HepG2 (cell line): ENCODE data around the gene ULBP1. TPM values are rescaled to one million over a fixed set of nuclear protein-coding genes. Genes with fewer than 3 reads are reported as not detected.

ENCODE experiments used
- ATAC-seq: fragments of 200-7000 bp; cut with Tn5 transposase; 3 replicates; pipeline ENCODE4 v1.9.1; 2020; ENCODE audit warnings: mild to moderate bottlenecking, moderate library complexity
- BruUV-seq: library from RNA; stranded (reverse); fragments of 400-500 nt; replicated peaks from 2 replicates; lab custom pipeline; 2021; lab: Mats Ljungman, UMichigan
- CTCF ChIA-PET: fragments of 300-600 bp; formaldehyde crosslinking; extraction: SDS; loops from one replicate; lab custom pipeline; 2021; ENCODE audit warnings: low total read pairs, inconsistent platforms, low intra/inter-chr PET ratio; lab: Yijun Ruan, JAX
- POLR2A ChIA-PET: fragments of 350-600 bp; sonication (Branson Sonifier 250); formaldehyde crosslinking; loops from one replicate; lab custom pipeline; 2020; ENCODE audit warnings: antibody characterized with exemption, inconsistent platforms; lab: Yijun Ruan, JAX
- DNase-seq: peaks from one replicate; pipeline ENCODE4 v3.0.0-alpha.2; 2015; ENCODE audit warnings: low spot score
- FAIRE-seq: peaks from 3 replicates; lab custom pipeline; 2011; peaks lifted over from hg19 to GRCh38; lab: Jason Lieb, UNC
- H2AFZ ChIP-seq: one replicate; pipeline ENCODE4 v1.6.1; 2011; ENCODE audit warnings: low read length, inconsistent platforms
- H3K27ac ChIP-seq: fragments of 300-600 bp; 3 replicates; pipeline ENCODE4 v1.8.0; 2011; ENCODE audit warnings: mixed run types, mild to moderate bottlenecking, mixed read lengths, low read length, inconsistent platforms; ENCODE audit not compliant: insufficient read depth; ENCODE audit errors: extremely low read length
- H3K27me3 ChIP-seq, 2 experiments: fragments of 200-600 bp in 1 of 2; 2 replicates in 1 of 2; 3 replicates in 1 of 2; pipeline versions ENCODE4 v1.6.0 to v1.8.0; 2011; ENCODE audit warnings: low read length in 2 of 2, mild to moderate bottlenecking in 2 of 2, moderate library complexity in 2 of 2, inconsistent platforms in 1 of 2; ENCODE audit not compliant: insufficient read depth in 2 of 2, control insufficient read depth in 1 of 2
- H3K36me3 ChIP-seq, 2 experiments: fragments of 200-600 bp in 1 of 2; replicated peaks in 1 of 2; 2 replicates in 1 of 2; 3 replicates in 1 of 2; pipeline versions ENCODE4 v1.5.1 to v1.8.0; 2011; ENCODE audit warnings: low read length in 2 of 2, inconsistent platforms in 1 of 2; ENCODE audit not compliant: insufficient read depth in 2 of 2, control insufficient read depth in 1 of 2
- H3K4me1 ChIP-seq: 2 replicates; pipeline ENCODE4 v1.5.1; 2012; ENCODE audit warnings: low read length, inconsistent platforms; ENCODE audit not compliant: insufficient read depth
- H3K4me2 ChIP-seq: 2 replicates; pipeline ENCODE4 v1.6.0; 2011; ENCODE audit warnings: low read depth, low read length, inconsistent platforms
- H3K4me3 ChIP-seq, 3 experiments: fragments of 200-600 bp in 1 of 3; sonication (generic), shearing (Covaris generic) in 1 of 3; replicated peaks in 1 of 3; 2 replicates each; pipeline ENCODE4 v1.5.1; 2011 to 2016; ENCODE audit warnings: low read length in 3 of 3, inconsistent platforms in 2 of 3, low read depth in 2 of 3, mild to moderate bottlenecking in 2 of 3, control low read depth in 1 of 3, mixed read lengths in 1 of 3; ENCODE audit not compliant: insufficient read depth in 1 of 3
- H3K79me2 ChIP-seq: one replicate; pipeline ENCODE4 v1.6.1; 2011; ENCODE audit warnings: low read length, inconsistent platforms; ENCODE audit not compliant: insufficient read depth
- H3K9ac ChIP-seq: 2 replicates; pipeline ENCODE4 v1.6.0; 2011; ENCODE audit warnings: mild to moderate bottlenecking, low read depth, low read length, inconsistent platforms; ENCODE audit not compliant: insufficient read depth
- H3K9me3 ChIP-seq: 2 replicates; pipeline ENCODE4 v1.5.1; 2012; ENCODE audit warnings: mild to moderate bottlenecking, low read length
- H4K20me1 ChIP-seq: 2 replicates; pipeline ENCODE4 v1.6.0; 2011; ENCODE audit warnings: inconsistent platforms, mild to moderate bottlenecking, low read length, moderate library complexity; ENCODE audit not compliant: insufficient read depth
- EED ChIP-seq: sonication (generic); formaldehyde crosslinking; IDR thresholded peaks from 2 replicates; pipeline ENCODE4 v1.5.0; 2020; ENCODE audit warnings: mild to moderate bottlenecking, missing genetic modification reagents
- HMG20A ChIP-seq: IDR thresholded peaks from 2 replicates; pipeline ENCODE4 v1.6.1; 2016; ENCODE audit warnings: borderline replicate concordance
- IRX3 ChIP-seq: sonication (generic); formaldehyde crosslinking; IDR thresholded peaks from 2 replicates; pipeline ENCODE4 v1.8.1; 2023; ENCODE audit warnings: mild to moderate bottlenecking, low read depth, missing genetic modification reagents, borderline replicate concordance
- MBD4 ChIP-seq: IDR thresholded peaks from 2 replicates; pipeline ENCODE4 v1.6.1; 2012; ENCODE audit warnings: low read length, inconsistent platforms, borderline replicate concordance
- POLR2A ChIP-seq, 2 experiments: IDR thresholded peaks; 2 replicates each; pipeline ENCODE4 v1.6.1; 2011; ENCODE audit warnings: low read depth in 2 of 2, low read length in 2 of 2, mild to moderate bottlenecking in 1 of 2, moderate library complexity in 1 of 2; ENCODE audit not compliant: insufficient read depth in 1 of 2
- RARA ChIP-seq: IDR thresholded peaks from 2 replicates; pipeline ENCODE4 v1.6.1; 2016; ENCODE audit warnings: missing genetic modification reagents, missing compliant biosample characterization
- RBAK ChIP-seq: sonication (generic); formaldehyde crosslinking; IDR thresholded peaks from 2 replicates; pipeline ENCODE4 v1.5.1; 2020; ENCODE audit warnings: mild to moderate bottlenecking, missing genetic modification reagents
- SIX4 ChIP-seq: sonication (generic); formaldehyde crosslinking; IDR thresholded peaks from 2 replicates; pipeline ENCODE4 v1.4.0; 2020; ENCODE audit warnings: missing genetic modification reagents
- SRSF1 ChIP-seq: fragments of 200-400 bp; formaldehyde crosslinking; optimal IDR thresholded peaks from 2 replicates; pipeline ENCODE3; 2017; ENCODE audit warnings: mild to moderate bottlenecking, low read depth, low read length, moderate library complexity
- ZNF326 ChIP-seq: sonication (generic); formaldehyde crosslinking; IDR thresholded peaks from 2 replicates; pipeline ENCODE4 v1.4.0; 2020; ENCODE audit warnings: missing genetic modification reagents, borderline replicate concordance
- ZNF839 ChIP-seq: sonication (generic); formaldehyde crosslinking; IDR thresholded peaks from 2 replicates; pipeline ENCODE4 v1.4.0; 2020; ENCODE audit warnings: missing genetic modification reagents, mild to moderate bottlenecking, borderline replicate concordance
- WGBS: methylation state at CpG from one replicate; pipeline ENCODE4 v1.1.6; 2017; ENCODE audit warnings: low lambda C conversion rate; 5-methylcytosine and 5-hydroxymethylcytosine counted together
- in situ Hi-C: cut with HindIII; loops from 2 replicates; pipeline ENCODE4 v1.10.0; 2017; ENCODE audit warnings: low pct_unique_long_range_greater_than_20kb; ENCODE audit not compliant: extremely low pct_ligation_motif_present
- intact Hi-C: fragments of 100-400 bp; cut with micrococcal nuclease; formaldehyde crosslinking; loops from one replicate; pipeline ENCODE4 v1.10.0; 2022; ENCODE audit not compliant: unreplicated experiment
- polyA plus RNA-seq, 8 experiments: library from polyadenylated mRNA; depleted of rRNA in 3 of 8; stranded (reverse) in 7 of 8; unstranded in 1 of 8; fragments of >200 nt; fragmentation: Illumina TruSeq in 4 of 8; extraction: Trizol in 4 of 8; gene quantifications; 2 replicates each; pipeline versions ENCODE4 v1.2.1 to v1.2.3, GENCODE V29; 2011 to 2016; ENCODE audit warnings: low read depth in 4 of 8, missing spikeins in 1 of 8, mixed read lengths in 1 of 8; ENCODE audit not compliant: insufficient read depth in 1 of 8
- total RNA-seq, 5 experiments: library from RNA; depleted of rRNA; stranded (reverse); fragments of >200 nt; fragmentation: Illumina TruSeq; extraction: Trizol; gene quantifications; 2 replicates each; pipeline ENCODE4 v1.2.3, GENCODE V29; 2016; ENCODE audit warnings: low read depth in 1 of 5
- TF ChIP-seq, protein P1 (sequence below): sonication (generic); formaldehyde crosslinking; IDR thresholded peaks from 2 replicates; pipeline ENCODE4 v1.5.0; 2020; ENCODE audit warnings: mild to moderate bottlenecking, missing genetic modification reagents, borderline replicate concordance
- TF ChIP-seq, protein P2 (sequence below): IDR thresholded peaks from 2 replicates; pipeline ENCODE4 v1.6.1; 2012; ENCODE audit warnings: low read length, improper control_type of control experiment
- TF ChIP-seq, protein P3 (sequence below): sonication (generic); formaldehyde crosslinking; IDR thresholded peaks from 2 replicates; pipeline ENCODE4 v1.9.0; 2022; ENCODE audit warnings: missing genetic modification reagents, mild to moderate bottlenecking, borderline replicate concordance
- TF ChIP-seq, protein P4 (sequence below): sonication (generic); formaldehyde crosslinking; IDR thresholded peaks from 2 replicates; pipeline ENCODE4 v1.8.1; 2023; ENCODE audit warnings: mild to moderate bottlenecking, missing genetic modification reagents

Gene ULBP1
- total and polyA plus RNA-seq, 2 of the 13 experiments (the other 11 are each of a cell fraction or from before 2014, with no cell fraction given) = 0.04 to 0.09 TPM

DNA sequence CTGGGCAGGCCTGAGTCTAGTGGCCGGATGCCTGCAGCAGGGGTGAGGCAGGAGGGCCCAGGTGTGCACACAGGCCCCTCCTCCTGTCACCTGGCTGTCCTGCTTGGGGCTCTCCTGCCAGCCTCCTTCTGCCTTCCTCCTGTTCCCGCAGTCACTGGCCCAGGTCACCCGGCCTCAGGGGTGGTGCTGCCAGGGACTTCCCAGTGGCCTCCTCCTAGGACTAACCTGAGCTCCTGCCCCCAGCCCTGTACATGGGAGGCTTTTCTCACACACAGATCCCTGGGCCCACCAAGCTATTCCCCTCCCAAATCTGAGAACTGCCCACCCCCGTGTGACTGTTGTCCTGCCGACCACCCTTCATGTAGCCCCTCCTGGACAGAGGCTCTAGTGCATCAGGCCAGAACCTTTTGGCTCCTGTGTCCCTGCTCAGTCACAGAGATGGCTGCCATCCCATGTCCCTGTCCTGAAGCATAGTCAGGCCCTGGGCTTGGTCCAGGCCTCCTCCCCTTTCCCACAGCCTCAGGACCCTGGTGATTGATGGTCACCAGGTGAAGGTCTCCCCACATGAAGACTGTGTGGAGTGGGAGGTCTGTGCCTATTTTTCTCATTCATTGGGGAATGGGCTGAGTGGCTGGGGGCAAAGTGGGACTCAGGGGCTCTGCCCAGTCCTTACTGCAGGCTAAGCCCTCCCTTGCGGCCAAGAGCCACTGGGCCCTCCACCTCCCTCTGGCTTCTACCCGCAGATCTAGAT, 1.1 kb upstream of the ULBP1 start:
- H3K9me3 ChIP-seq = no peaks in the 10 kb centered on the region
- intact Hi-C loops = no loop called here
- FAIRE-seq = no peak
- no peaks in the 10 kb centered on the region for H3K36me3 ChIP-seq
- H3K27me3 ChIP-seq = peaks cover 5 to 45% of the 10 kb centered on the region in 2 experiments
- DNase-seq = no peak
- H3K4me1 ChIP-seq = peaks cover 4% of the 10 kb centered on the region; the same call in 1 of the 2 replicates
- no peak overlapping the region for H2AFZ ChIP-seq
- no TSS peak for BruUV-seq
- no peak overlapping the region for H3K9ac ChIP-seq
- ChIA-PET CTCF (no interaction called here), POLR2A (no interaction called here)
- no peaks in the 10 kb centered on the region for H3K79me2 ChIP-seq
- peak overlapping the region; percentile 49 for H3K4me2 ChIP-seq
- H3K27ac ChIP-seq = no peak overlapping the region
- no peak overlapping the region for H3K4me3 ChIP-seq
- ATAC-seq = peak; percentile 25
- in situ Hi-C loops = no loop called here
- no peaks in the 10 kb centered on the region for H4K20me1 ChIP-seq
- WGBS = 31% methylated on average over 6 of the region's 7 CpGs
- TF ChIP-seq, protein P1, sequence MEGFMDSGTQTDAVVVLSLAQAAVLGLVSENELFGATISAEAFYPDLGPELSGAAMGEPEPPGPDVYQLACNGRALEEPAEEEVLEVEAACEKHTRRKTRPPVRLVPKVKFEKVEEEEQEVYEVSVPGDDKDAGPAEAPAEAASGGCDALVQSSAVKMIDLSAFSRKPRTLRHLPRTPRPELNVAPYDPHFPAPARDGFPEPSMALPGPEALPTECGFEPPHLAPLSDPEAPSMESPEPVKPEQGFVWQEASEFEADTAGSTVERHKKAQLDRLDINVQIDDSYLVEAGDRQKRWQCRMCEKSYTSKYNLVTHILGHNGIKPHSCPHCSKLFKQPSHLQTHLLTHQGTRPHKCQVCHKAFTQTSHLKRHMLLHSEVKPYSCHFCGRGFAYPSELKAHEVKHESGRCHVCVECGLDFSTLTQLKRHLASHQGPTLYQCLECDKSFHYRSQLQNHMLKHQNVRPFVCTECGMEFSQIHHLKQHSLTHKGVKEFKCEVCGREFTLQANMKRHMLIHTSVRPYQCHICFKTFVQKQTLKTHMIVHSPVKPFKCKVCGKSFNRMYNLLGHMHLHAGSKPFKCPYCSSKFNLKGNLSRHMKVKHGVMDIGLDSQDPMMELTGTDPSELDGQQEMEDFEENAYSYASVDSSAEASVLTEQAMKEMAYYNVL (CRISPR knock-in tag) = no peak
- TF ChIP-seq, protein P2, sequence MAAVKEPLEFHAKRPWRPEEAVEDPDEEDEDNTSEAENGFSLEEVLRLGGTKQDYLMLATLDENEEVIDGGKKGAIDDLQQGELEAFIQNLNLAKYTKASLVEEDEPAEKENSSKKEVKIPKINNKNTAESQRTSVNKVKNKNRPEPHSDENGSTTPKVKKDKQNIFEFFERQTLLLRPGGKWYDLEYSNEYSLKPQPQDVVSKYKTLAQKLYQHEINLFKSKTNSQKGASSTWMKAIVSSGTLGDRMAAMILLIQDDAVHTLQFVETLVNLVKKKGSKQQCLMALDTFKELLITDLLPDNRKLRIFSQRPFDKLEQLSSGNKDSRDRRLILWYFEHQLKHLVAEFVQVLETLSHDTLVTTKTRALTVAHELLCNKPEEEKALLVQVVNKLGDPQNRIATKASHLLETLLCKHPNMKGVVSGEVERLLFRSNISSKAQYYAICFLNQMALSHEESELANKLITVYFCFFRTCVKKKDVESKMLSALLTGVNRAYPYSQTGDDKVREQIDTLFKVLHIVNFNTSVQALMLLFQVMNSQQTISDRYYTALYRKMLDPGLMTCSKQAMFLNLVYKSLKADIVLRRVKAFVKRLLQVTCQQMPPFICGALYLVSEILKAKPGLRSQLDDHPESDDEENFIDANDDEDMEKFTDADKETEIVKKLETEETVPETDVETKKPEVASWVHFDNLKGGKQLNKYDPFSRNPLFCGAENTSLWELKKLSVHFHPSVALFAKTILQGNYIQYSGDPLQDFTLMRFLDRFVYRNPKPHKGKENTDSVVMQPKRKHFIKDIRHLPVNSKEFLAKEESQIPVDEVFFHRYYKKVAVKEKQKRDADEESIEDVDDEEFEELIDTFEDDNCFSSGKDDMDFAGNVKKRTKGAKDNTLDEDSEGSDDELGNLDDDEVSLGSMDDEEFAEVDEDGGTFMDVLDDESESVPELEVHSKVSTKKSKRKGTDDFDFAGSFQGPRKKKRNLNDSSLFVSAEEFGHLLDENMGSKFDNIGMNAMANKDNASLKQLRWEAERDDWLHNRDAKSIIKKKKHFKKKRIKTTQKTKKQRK = no peak
- TF ChIP-seq ZNF326 (no peak), RBAK (CRISPR knock-in tag) (no peak), RARA (CRISPR knock-in tag) (no peak), IRX3 (CRISPR knock-in tag) (no peak), ZNF839 (no peak), SRSF1 (no peak), POLR2A (IDR thresholded peaks at IDR 0.05; ENCODE audit: insufficient read depth in 1 of 2, low read depth in 2 of 2, low read length in 2 of 2) (no peak), MBD4 (no peak), HMG20A (CRISPR knock-in tag) (no peak), EED (CRISPR knock-in tag) (no peak), SIX4 (CRISPR knock-in tag) (no peak)
- TF ChIP-seq, protein P3, sequence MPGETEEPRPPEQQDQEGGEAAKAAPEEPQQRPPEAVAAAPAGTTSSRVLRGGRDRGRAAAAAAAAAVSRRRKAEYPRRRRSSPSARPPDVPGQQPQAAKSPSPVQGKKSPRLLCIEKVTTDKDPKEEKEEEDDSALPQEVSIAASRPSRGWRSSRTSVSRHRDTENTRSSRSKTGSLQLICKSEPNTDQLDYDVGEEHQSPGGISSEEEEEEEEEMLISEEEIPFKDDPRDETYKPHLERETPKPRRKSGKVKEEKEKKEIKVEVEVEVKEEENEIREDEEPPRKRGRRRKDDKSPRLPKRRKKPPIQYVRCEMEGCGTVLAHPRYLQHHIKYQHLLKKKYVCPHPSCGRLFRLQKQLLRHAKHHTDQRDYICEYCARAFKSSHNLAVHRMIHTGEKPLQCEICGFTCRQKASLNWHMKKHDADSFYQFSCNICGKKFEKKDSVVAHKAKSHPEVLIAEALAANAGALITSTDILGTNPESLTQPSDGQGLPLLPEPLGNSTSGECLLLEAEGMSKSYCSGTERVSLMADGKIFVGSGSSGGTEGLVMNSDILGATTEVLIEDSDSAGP (CRISPR knock-in tag) = no peak
- TF ChIP-seq, protein P4, sequence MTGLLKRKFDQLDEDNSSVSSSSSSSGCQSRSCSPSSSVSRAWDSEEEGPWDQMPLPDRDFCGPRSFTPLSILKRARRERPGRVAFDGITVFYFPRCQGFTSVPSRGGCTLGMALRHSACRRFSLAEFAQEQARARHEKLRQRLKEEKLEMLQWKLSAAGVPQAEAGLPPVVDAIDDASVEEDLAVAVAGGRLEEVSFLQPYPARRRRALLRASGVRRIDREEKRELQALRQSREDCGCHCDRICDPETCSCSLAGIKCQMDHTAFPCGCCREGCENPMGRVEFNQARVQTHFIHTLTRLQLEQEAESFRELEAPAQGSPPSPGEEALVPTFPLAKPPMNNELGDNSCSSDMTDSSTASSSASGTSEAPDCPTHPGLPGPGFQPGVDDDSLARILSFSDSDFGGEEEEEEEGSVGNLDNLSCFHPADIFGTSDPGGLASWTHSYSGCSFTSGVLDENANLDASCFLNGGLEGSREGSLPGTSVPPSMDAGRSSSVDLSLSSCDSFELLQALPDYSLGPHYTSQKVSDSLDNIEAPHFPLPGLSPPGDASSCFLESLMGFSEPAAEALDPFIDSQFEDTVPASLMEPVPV (CRISPR knock-in tag) = no peak
